K562 (cell line): ENCODE data around the gene TNRC6B.

Source experiments
- CTCF ChIP-seq, 3 experiments: IDR thresholded peaks in 2 of 3; conservative IDR thresholded peaks in 1 of 3; 2 replicates each; pipeline ENCODE4 v1.5.1; 2011 to 2012; ENCODE audit warnings: low read length in 3 of 3, mild to moderate bottlenecking in 3 of 3, control low read depth in 2 of 3, improper control_type of control experiment in 1 of 3, inconsistent platforms in 1 of 3, low read depth in 1 of 3, mixed read lengths in 1 of 3, moderate library complexity in 1 of 3; ENCODE audit not compliant: insufficient read depth in 2 of 3
- REST ChIP-seq, 2 experiments: fragments of 450-650 bp; formaldehyde crosslinking in 1 of 2; IDR thresholded peaks; 2 replicates each; pipeline versions ENCODE4 v1.4.0 to v1.6.1; 2014 to 2020; ENCODE audit warnings: mild to moderate bottlenecking in 2 of 2, borderline replicate concordance in 1 of 2, low read depth in 1 of 2
- TFAM ChIP-seq: fragments of 250-450 bp; sonication (Bioruptor Pico); conservative IDR thresholded peaks from 2 replicates; pipeline ENCODE4 v1.5.0; 2021; ENCODE audit warnings: mild to moderate bottlenecking, moderate library complexity
- TRIM28 ChIP-seq: fragments of 450-650 bp; IDR thresholded peaks from 2 replicates; pipeline ENCODE4 v1.6.1; 2017
- ZNF512 ChIP-seq: IDR thresholded peaks from 2 replicates; pipeline ENCODE4 v1.6.1; 2016; ENCODE audit warnings: missing genetic modification characterization, missing compliant biosample characterization

GRCh38 chr22:40179526-40179925, 1.8 kb downstream of the TNRC6B start:
- TF ChIP-seq TFAM (CRISPR knock-in tag) (no peak), CTCF (IDR thresholded peaks at IDR 0.05 in 2 of 3, conservative IDR thresholded peaks at IDR 0.05 in 1 of 3; ENCODE audit: insufficient read depth in 2 of 3, low read depth in 1 of 3, low read length in 3 of 3) (no peak), TRIM28 (no peak), ZNF512 (no peak), REST (IDR thresholded peaks at IDR 0.05; ENCODE audit: borderline replicate concordance) (no peak), REST (CRISPR knock-in tag; IDR thresholded peaks at IDR 0.05; ENCODE audit: low read depth) (no peak)
